SK-N-MC (cell line): ENCODE data around the gene BARHL2.

Experiments used
- EZH2 ChIP-seq: fragments of 200-600 bp; sonication (generic); IDR thresholded peaks from one replicate; pipeline ENCODE4 v1.6.1; 2017; ENCODE audit warnings: antibody characterized with exemption
- POLR2AphosphoS5 ChIP-seq: IDR thresholded peaks from 2 replicates; pipeline ENCODE4 v1.6.1; 2012; ENCODE audit warnings: mild to moderate bottlenecking, low read depth, low read length, borderline replicate concordance

GRCh38 chr1:90707363-90707710 lies 9.8 kb downstream of the BARHL2 start:
- TF ChIP-seq EZH2 = no peak
- no peak for TF ChIP-seq POLR2AphosphoS5
